Measurements from ENCODE around the gene RPN1.

RPN1 gene

DNA sequence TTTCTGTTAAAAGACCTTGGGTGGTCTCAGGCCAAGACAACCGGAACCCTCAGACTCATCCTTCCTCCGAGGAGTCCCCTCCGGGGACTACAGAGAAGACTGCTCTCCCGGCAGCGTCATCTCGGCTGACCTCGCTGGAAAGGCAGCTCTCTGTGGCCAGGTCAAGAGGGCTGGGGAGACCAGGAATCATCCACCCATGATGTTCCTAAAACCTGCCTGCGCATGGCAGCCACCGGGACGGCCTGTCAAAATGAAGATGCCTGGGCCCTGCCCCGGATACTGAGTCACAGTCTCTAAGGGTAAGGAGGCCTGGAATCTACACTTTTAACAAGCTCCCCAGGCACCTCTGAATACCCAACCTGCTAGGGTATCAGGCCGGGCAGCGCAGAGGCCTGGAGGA lies 78.6 kb downstream of the RPN1 start:
- Mint-ChIP-seq H3K36me3 (ENCODE audit: low read depth) (no peaks in the 10 kb centered on the region), H3K9me3 (no peaks in the 10 kb centered on the region), H3K27ac (no peak overlapping the region), H3K4me3 (no peak overlapping the region), H3K27me3 (ENCODE audit: low read depth, poor library complexity) (peaks cover 13% of the 10 kb centered on the region), H3K4me1 (peaks cover 11% of the 10 kb centered on the region)
- DNase-seq = no peak
- TF ChIP-seq, protein P1, sequence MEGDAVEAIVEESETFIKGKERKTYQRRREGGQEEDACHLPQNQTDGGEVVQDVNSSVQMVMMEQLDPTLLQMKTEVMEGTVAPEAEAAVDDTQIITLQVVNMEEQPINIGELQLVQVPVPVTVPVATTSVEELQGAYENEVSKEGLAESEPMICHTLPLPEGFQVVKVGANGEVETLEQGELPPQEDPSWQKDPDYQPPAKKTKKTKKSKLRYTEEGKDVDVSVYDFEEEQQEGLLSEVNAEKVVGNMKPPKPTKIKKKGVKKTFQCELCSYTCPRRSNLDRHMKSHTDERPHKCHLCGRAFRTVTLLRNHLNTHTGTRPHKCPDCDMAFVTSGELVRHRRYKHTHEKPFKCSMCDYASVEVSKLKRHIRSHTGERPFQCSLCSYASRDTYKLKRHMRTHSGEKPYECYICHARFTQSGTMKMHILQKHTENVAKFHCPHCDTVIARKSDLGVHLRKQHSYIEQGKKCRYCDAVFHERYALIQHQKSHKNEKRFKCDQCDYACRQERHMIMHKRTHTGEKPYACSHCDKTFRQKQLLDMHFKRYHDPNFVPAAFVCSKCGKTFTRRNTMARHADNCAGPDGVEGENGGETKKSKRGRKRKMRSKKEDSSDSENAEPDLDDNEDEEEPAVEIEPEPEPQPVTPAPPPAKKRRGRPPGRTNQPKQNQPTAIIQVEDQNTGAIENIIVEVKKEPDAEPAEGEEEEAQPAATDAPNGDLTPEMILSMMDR (IDR thresholded peaks at IDR 0.05) = no peak
